CD4-positive, alpha-beta T cell treated with Interleukin-15 for 4 hours (primary cell): ENCODE measurements around the gene ZBTB8A.
"Not testable (repeated sequence)": the region's sequence is repeated elsewhere in the genome, so short reads cannot be mapped to it uniquely, and the experiment has no call there.

Experiments used
- DNase-seq: peaks from one replicate; pipeline ENCODE4 v3.0.0-alpha.2; 2020; ENCODE audit warnings: low spot score

ZBTB8A gene

DNA sequence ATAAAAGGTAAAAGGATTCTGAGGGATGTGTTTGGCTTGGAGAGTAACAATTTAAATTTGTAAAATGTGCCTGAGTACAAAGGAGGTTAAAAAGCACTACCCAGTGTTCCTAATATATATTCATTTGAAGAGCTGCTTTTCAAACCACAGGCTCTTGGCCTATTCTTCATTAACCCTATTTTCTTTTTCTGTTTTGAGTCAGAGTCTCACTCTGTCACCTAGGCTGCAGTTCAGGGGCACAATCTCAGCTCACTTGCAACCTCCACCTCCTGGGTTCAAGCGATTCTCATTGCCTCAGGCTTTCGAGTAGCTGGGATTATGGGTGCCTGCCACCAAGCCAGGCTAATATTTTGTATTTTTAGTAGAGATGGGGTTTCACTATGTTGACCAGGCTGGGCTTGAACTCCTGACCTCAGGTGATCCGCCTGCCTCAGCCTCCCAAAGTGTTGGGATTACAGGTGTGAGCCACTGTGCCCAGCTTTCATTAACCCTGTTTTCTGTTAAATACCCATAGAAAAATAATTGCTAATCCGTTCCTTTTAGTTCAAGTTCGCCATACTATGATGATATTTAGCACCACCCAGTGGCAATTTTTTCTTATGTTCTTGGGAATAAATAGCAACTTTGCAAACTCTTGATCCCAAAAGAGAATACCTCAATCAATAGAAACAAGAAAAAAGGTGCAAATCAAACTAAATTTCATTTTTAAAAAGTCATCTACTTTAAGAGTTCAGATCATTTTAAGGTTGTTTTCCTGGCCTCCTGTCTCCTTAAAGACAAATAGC, 80.7 kb downstream of the ZBTB8A start:
- no peak for DNase-seq

DNA sequence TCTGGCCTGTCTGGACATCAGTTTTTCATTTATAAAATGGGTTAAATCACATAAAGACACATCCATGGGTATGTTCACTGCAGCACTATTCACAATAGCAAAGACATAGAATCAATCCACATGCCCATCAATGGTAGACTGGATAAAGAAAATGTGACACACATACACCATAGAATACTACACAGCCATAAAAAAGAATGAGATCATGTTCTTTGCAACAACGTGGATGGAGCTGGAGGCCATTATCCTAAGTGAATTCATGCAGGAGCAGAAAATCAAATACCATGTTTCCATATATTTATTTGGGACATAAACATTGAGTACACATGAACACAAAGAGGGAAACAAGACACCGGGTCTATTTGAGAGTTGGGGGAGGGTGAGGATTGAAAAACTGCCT, 83.0 kb downstream of the ZBTB8A start:
- DNase-seq: no peak

DNA sequence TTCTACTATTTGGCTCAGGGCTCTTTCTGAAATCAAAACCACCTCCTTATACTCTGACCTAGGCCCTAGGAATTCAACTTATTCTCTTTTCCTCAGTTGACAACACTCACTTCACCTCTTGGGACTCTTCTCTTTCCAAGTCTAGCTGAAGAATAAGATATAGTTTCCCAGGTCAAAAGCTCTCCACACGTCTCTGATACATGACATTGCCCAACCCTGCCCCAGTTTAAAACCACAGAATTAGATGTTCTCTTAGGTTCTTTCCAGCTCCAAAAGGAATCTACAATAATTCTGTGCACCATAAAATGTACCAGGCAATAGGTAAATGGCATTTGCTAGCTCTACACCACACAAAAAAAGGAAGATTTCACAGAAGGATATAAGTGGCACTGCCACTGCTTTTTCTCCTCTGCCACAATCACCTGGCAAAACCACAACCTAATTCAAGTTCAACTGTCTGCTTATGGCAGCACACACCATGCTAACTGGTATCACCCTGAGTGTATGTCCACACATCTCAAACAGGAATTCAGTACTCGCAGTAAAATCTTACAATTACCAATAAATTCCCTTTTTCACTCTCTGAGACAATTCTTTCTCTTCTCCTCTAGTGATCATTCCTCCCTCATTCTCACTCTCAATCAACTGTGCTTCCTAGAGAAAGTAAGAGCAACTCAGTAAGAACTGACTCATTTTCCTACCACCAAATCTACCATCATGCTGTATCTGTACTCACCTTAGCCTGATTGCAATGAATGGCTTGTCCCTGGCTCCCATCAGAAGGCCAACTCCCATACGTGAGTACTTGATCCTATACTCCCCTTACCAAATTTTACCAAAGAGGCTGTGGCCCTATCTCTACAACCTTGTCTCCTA, 83.8 kb downstream of the ZBTB8A start:
- DNase-seq: no peak

DNA sequence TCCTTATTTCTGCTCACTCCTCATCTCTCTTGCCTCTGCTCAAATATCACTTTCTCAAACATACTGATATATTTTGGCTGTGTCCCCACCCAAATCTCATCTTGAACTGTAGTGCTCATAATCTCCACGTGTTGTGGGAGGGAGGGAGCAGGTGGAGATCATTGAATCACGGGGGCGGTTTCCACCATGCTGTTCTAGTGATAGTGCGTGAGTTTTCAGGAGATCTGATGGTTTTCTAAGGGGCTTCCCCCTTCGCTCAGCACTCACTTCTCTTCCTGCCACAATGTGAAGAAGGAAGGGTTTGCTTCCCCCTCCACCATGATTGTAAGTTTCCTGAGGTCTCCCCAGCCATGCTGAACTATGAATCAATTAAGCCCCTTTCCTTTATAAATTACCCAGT, 84.5 kb downstream of the ZBTB8A start:
- no peak for DNase-seq

DNA sequence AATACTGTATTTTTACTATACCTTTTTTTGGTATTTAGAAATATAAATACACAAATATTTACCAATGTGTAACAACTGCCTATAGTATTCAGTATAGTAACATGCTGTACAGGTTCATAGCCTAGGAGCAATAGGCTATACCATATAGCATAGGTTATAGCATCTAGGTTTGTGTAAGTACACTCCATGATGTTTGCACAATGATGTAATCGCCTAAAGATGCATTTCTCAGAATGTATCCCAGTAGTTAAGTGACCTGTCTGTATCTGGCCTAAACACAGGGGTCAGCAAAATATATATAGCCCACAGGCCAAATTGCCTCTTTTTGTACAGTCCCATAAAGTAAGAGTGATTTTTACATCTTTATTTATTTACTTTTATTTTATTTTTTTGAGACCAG, 86.9 kb downstream of the ZBTB8A start:
- DNase-seq: no peak

DNA sequence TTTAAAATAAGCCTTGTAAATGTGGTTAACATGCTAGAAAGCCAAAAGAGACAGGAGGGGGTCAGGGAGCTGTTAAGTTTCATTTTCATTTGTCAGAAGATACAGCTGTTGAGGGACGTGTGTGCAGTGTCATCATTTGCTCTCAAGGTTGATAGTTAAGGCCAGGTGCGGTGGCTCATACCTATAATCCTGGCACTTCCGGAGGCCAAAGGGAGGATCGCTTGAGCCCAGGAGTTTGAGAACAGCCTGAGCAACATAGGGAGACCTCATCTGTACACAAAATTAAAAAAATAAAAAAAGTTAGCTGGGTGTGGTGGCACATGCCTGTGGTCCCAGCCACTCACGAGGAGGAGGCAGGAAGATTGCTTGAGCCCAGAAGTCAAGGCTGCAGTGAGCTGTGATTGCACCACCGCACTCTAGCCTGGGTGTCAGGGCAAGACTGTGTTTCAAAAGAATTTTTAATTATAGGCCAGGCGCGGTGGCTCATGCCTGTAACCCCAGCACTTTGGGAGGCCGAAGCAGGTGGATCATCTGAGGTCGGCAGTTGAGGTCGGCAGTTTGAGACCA, 88.5 kb downstream of the ZBTB8A start:
- peak; percentile 22 for DNase-seq

DNA sequence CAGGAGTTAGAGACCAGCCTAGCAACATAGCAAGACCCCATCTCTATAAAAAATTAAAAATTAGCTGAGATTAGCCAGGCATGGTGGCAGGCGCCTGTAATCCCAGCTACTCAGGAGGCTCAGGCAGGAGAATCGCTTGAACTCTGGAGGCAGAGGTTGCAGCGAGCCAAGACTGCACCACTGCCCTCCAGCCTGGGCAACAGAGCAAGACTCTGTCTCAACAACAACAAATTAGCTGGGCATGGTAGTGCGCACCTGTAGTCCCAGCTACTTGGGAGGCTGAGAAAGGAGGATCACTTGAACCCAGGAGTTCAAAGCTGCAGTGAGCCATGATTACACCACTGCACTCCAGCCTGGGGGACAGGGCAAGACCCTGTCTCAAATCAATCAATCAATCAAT, 90.9 kb downstream of the ZBTB8A start:
- DNase-seq: not testable (repeated sequence)

DNA sequence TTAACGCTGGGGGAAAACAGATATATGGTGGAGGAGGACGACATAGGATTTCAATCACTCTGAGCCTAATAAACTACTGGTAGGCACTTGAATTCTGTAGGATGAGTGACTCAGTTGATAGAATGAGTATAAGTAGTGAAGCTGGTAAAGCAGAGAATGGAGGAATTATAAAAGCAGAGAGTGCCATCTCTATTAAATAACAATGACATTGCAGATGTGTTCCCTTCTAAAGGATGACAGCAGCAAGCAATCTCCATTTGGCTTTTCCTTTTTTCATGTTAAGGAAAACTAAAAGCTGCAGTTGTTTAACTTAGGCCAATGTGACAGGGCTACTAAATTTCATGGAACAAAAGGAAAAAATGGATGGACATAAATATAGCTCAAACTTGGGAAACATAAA, 93.6 kb downstream of the ZBTB8A start:
- no peak for DNase-seq

DNA sequence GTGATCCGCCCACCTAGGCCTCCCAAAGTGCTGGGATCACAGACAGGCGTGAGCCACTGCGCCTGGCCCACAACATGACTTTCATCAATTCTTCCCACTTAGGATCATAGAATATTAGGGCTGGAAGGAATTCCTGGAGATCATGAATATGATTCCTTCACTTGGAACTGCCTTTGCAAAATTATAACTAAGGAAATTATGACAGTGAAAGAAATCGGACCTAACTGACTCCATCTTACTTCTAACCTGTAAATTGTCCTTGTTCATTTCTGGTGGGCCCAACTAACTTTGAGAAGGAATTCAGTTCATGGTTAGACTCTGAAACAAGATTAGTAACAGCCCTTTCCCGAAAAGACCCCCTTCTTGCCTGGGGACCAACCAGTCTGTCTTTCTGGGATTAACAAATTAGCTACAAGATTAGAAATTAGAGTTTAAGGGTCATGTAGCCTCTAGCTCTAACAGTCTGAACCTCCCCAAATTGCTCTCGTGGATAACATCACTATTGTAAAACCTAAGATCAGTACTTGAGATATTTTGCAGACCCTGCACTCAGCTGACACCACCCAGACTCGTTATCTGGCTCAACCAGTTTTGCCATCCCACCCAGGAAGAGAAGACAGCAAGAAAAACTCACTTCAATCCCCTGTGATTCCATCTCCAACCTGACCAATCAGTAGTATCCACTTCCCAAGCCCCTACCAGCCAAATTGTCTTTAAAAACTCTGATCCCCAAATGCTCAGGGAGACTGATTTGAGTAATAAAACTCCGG, 96.5 kb downstream of the ZBTB8A start:
- no peak for DNase-seq

DNA sequence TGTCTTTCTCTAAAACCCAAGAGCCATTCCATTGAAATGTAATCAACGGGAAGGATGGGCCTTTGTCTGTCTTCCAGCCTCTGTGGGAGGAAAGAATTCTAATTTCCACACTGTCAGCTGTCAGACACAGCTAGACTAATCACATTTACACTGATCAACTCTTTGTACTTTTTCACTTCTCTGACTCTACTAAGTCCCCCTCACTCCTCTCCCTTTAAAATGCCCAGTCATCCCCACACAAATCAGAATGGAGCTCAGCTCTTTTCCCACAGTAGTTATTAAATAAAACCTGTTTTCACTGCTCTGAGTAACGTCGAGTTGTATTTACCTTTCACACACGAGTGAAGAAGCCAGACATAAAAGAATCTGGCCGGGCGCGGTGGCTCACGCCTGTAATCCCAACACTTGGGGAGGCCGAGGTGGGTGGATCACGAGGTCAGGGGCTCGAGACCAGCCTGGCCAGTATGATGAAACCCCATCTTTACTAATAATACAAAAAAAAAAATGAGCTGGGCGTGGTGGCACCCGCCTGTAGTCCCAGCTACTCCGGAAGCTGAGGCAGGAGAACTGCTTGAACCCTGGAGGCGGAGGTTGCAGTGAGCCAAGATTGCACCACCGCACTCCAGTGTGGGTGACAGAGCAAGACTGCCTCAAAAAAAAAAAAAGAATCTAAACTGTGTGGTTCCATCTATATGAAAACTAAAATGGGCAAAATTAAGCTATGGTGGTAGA, 97.9 kb downstream of the ZBTB8A start:
- no peak for DNase-seq

DNA sequence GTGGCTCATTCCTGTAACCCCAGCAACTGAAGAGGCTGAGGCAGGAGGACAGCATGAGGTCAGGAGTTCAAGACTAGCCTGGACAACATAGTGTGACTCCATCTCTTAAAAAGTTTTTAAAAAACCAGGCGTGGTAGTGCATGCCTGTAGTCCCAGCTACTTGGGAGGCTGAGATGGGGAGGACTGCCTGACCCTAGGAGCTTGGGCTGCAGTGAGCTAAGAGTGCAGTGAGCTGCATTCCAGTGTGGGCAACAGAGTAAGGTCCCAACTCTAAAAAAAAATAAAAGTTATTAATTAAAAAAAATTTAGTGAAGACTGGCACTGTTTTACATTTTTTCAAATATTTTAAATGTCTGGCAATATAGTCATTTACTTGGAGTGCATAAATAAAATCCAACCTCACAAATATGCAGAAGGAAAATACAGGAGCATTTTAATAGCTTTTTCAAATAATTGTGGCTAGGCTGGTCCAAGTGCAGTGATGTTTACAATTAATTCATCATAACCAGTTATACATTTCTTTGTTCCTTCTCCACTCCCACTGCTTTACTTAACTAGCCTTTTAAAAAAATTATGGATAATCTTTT, 100.4 kb downstream of the ZBTB8A start:
- DNase-seq: no peak

DNA sequence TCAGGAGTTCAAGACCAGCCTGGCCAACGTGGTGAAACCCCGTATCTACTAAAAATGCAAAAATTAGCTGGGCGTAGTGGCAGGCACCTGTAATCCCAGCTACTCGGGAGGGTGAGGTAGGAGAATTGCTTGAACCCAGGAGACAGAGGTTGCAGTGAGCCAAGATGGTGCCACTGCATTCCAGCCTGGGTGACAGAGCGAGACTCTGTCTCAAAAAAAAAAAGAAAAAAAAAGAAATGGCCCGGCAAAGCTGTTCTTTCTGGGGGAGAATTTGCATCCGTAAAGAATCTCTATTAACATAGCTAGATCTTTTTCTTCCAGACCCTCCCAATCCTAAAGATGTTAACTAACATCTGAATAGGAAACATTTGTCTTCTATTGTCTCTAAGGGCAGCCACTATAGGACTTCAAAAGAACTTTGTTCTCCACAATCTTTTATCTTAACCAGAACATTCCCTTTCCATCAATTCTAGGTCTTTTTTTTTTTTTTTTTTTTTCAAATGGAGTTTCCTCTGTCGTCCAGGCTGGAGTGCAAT, 103.1 kb downstream of the ZBTB8A start:
- not testable (repeated sequence) for DNase-seq

DNA sequence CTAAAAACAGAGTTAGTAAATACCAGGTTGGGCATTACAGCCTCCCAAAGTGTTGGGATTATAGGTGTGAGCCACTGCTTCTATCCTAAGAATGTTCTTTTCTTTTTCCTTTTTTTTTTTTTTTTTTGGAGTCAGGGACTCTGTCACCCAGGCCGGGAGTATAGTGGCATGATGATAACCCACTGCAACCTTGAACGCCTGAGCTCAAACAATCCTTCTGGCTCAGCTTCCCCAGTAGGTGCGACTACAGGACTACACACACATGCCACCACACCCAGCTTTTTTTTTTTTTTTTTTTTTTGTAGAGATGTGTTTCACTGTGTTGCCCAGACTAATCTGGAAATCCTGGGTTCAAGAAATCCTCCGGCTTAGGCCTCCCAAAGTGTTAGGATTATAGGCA, 105.2 kb downstream of the ZBTB8A start:
- no peak for DNase-seq

DNA sequence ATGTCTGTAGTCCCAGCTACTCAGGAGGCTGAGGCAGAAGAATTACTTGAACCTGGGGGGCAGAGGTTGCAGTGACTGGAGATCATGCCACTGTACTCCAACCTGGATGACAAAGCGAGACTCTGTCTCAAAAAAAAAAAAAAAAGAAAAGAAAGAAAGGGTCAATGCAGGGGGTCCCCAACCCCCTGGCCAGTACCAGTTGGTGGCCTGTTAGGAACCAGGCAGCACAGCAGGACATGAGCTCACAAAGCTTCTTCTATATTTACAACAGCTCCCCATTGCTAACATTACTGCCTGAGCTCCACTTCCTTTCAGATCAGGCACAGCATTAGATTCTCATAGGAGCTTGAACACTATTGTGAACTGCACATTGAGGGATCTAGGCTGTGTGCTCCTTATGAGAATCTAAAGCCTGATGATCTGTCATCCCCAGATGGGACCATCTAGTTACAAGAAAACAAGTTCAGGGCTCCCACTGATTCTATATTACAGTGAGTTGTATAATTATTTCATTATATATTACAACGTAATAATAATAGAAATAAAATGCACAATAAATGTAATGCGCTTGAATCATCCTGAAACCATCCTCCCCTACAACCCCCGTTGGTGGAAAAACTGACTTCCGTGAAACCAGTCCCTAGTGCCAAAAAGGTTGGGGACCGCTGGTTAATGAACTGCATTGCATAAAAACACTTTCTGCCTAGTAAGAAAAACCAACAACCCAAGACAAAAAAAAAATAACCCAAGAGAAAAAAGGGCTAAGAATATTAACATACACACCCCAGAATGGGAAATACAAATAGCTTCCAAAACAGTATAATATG, 108.3 kb downstream of the ZBTB8A start:
- no peak for DNase-seq

DNA sequence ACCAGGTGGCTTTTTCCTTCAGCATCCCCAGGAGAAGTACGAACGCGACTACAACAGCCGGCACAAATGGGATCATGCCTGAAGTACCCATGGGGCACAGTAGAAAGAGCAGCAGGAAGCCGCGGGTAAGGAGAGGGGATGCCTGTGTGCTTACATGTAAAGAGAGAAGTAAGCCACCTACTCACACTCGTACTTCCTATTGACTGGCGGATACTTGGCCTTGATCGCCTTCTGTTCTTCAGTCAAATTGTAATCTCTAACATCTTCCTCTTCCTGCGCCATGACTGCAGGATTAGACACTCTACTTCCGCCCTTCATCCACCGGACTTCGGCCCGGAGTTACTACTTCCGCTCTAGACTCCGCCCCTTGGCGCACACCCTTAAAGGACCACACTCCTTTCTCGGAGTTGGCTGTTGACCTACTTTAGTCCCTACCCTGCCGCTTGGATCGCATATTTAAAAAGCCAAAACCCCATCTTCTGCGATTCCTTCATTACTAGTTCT, 111.1 kb downstream of the ZBTB8A start, which contains the start of gene ZBTB8OS:
Gene ZBTB8OS (minus strand): TSS at position 303 of the 504 bp plus-strand sequence. CDS start 21 bp downstream, at position 282.
- DNase-seq: peak; percentile 90

DNA sequence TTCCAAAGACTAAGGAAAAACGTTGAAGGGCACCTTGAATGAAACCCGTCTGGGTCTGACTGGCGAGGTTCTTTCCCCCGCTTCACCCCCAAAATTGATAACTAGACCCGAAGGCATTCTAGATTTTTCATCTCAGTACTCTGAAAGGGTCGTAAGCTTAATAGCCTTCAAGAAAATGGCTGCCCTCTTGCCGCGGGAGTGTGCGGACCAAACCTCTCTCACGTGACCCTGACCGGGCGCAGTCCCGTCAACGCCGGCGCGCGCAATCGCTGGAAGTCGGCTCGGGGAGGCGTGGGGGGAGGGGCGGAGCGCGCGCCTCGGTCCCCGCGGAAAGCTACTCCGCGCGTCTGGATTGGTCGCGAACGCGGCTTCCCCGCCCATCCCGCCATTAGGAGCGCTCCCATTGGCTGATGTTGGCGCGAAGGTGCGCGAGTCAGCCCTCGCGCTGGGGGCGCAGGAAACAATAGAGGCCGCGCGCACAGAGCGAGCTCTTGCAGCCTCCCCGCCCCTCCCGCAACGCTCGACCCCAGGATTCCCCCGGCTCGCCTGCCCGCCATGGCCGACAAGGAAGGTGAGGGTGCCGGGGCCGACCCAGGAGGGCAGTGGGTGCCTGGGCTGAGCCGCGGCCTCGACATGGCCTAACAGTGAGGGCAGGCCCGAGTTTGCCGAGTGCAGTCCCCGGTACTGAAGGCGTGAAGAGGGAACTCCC, 111.7 kb downstream of the ZBTB8A start, which contains the start of gene RBBP4:
Gene RBBP4 (plus strand): TSS at position 457 of the 709 bp plus-strand sequence. CDS start 99 bp downstream, at position 556.
- DNase-seq: peak; percentile 99

DNA sequence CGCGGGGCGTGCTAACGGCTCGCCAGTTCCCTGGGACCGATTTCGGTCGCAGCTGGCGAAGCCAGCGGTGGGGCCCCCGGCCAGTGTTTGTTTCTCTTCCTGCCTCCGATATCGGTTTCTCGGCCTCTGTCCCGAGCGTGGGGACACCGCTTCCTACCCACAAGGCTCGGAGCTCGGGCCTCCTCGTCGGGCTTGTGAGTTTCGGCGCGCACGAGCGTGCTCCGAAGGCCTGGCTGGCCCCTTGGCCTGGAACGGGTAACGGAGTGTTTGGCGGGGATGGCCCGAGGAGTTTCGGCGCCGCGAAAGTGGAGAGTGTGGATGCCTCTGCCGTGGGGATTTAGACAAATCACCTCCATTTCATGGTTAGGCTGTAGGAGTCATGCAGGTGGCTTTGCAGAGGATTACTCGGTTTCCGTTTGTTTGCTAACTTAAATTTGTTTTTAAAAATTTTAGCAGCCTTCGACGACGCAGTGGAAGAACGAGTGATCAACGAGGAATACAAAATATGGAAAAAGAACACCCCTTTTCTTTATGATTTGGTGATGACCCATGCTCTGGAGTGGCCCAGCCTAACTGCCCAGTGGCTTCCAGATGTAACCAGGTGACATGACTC, 112.3 kb downstream of the ZBTB8A start:
- no peak for DNase-seq

DNA sequence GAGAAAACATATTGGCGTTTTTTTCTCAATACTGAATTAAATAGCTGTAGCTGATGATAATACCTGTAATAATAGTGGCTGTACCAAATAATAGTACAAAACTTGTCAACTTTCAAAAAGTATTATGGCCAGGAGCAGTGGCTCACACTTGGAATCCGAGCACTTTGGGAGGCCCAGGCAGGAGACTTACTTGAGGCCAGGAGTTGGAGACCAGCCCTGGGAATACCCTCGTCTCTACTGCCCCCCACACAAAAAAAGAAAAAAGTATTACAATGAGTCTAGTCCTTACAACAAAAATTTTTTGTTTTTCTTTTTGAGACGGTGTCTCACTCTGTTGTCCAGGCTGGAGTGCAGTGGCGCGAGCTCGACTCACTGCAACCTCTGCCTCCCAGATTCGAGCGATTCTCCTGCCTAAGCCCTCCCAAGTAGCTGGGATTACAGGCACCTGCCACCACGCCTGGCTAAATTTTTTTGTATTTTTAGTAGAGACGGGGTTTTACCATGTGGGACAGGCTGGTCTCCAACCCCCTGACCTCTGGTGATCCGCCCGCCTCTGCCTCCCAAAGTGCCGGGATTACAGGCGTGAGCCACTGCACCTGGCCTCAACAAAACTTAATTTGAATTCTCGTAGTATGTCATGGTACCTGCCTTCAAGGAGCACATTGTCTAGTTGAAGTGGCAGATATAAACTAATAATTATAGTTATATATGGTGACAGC, 113.2 kb downstream of the ZBTB8A start:
- DNase-seq: no peak
